ENCODE measurements around the gene WDR26.
"Not testable (repeated sequence)": the region's sequence is repeated elsewhere in the genome, so short reads cannot be mapped to it uniquely, and the experiment has no call there.

The WDR26 gene

GRCh38 chr1:224433701-224434672 lies 610 bp downstream of the WDR26 start:
- peak; percentile 33 for DNase-seq (ENCODE audit: low spot score)

GRCh38 chr1:224433041-224433691 lies 1.4 kb downstream of the WDR26 start:
- peak; percentile 23 for DNase-seq (ENCODE audit: low spot score)

- peak; percentile 24 for DNase-seq (ENCODE audit: low spot score)
Measured at GRCh38 chr1:224432672-224433040, 1.9 kb downstream of the WDR26 start.

GRCh38 chr1:224432146-224432545 lies 2.5 kb downstream of the WDR26 start:
- no peak for DNase-seq (ENCODE audit: low spot score)

- no peak for DNase-seq (ENCODE audit: low spot score)
Measured at GRCh38 chr1:224431726-224432125, 2.9 kb downstream of the WDR26 start.

- DNase-seq (ENCODE audit: low spot score) = peak; percentile 17
Measured at GRCh38 chr1:224430511-224431113, 4.0 kb downstream of the WDR26 start.

- DNase-seq (ENCODE audit: low spot score) = no peak
Measured at GRCh38 chr1:224429616-224430326, 4.8 kb downstream of the WDR26 start.

- DNase-seq (ENCODE audit: low spot score) = not testable (repeated sequence)
Measured at GRCh38 chr1:224428713-224429112, 5.9 kb downstream of the WDR26 start.

- DNase-seq (ENCODE audit: low spot score) = no peak
Measured at GRCh38 chr1:224427346-224427745, 7.3 kb downstream of the WDR26 start.

GRCh38 chr1:224426869-224427268 lies 7.7 kb downstream of the WDR26 start:
- DNase-seq (ENCODE audit: low spot score) = not testable (repeated sequence)

GRCh38 chr1:224425279-224425884 lies 9.2 kb downstream of the WDR26 start:
- no peak for DNase-seq (ENCODE audit: low spot score)

- no peak for DNase-seq (ENCODE audit: low spot score)
Measured at GRCh38 chr1:224420106-224420505, 14.5 kb downstream of the WDR26 start.

- DNase-seq (ENCODE audit: low spot score) = no peak
Measured at GRCh38 chr1:224411766-224412165, 22.8 kb downstream of the WDR26 start.

GRCh38 chr1:224408294-224408590 lies 26.4 kb downstream of the WDR26 start:
- no peak for DNase-seq (ENCODE audit: low spot score)

- no peak for DNase-seq (ENCODE audit: low spot score)
Measured at GRCh38 chr1:224407571-224408293, 26.9 kb downstream of the WDR26 start.

- no peak for DNase-seq (ENCODE audit: low spot score)
Measured at GRCh38 chr1:224406216-224406615, 28.4 kb downstream of the WDR26 start.

GRCh38 chr1:224405604-224405970 lies 29.0 kb downstream of the WDR26 start:
- no peak for DNase-seq (ENCODE audit: low spot score)

- no peak for DNase-seq (ENCODE audit: low spot score)
Measured at GRCh38 chr1:224404916-224405603, 29.5 kb downstream of the WDR26 start.

GRCh38 chr1:224402472-224403036 lies 32.0 kb downstream of the WDR26 start:
- DNase-seq (ENCODE audit: low spot score) = no peak

GRCh38 chr1:224399887-224400286 lies 34.7 kb downstream of the WDR26 start:
- no peak for DNase-seq (ENCODE audit: low spot score)

Measured in putamen (tissue), 1 donor.